Measurements from ENCODE around the gene GRID2IP.

Gene GRID2IP

GRCh38 chr7:6551016-6551511 lies at the start of gene GRID2IP:
Gene GRID2IP (minus strand): TSS chr7:6551461. CDS start chr7:6551436, 25 bp downstream.
- TF ChIP-seq GATA2 (IDR thresholded peaks at IDR 0.05; ENCODE audit: low read depth, low read length) (no peak), GATA3 (IDR thresholded peaks at IDR 0.05; ENCODE audit: low read depth, low read length) (no peak)

GRCh38 chr7:6600093-6600492 lies 48.8 kb upstream of the GRID2IP start:
- TF ChIP-seq GATA3 (IDR thresholded peaks at IDR 0.05; ENCODE audit: low read depth, low read length) = no peak
- TF ChIP-seq GATA2 (IDR thresholded peaks at IDR 0.05; ENCODE audit: low read depth, low read length) = no peak

GRCh38 chr7:6590645-6591110 lies 39.4 kb upstream of the GRID2IP start:
- no peak for TF ChIP-seq GATA3 (IDR thresholded peaks at IDR 0.05; ENCODE audit: low read depth, low read length)
- no peak for TF ChIP-seq GATA2 (IDR thresholded peaks at IDR 0.05; ENCODE audit: low read depth, low read length)

GRCh38 chr7:6589829-6590644 lies 38.8 kb upstream of the GRID2IP start, which contains the start of gene INTS15:
Gene INTS15 (plus strand): TSS chr7:6590021. CDS start chr7:6590284, 263 bp downstream.
- TF ChIP-seq GATA3 (IDR thresholded peaks at IDR 0.05; ENCODE audit: low read depth, low read length) = no peak
- no peak for TF ChIP-seq GATA2 (IDR thresholded peaks at IDR 0.05; ENCODE audit: low read depth, low read length)

GRCh38 chr7:6589151-6589828 lies 38.0 kb upstream of the GRID2IP start:
- TF ChIP-seq GATA3 (IDR thresholded peaks at IDR 0.05; ENCODE audit: low read depth, low read length) (no peak), GATA2 (IDR thresholded peaks at IDR 0.05; ENCODE audit: low read depth, low read length) (no peak)

- TF ChIP-seq GATA3 (IDR thresholded peaks at IDR 0.05; ENCODE audit: low read depth, low read length) (no peak), GATA2 (IDR thresholded peaks at IDR 0.05; ENCODE audit: low read depth, low read length) (no peak)
Measured at GRCh38 chr7:6588566-6588965, 37.3 kb upstream of the GRID2IP start.

GRCh38 chr7:6579446-6579845 lies 28.2 kb upstream of the GRID2IP start:
- no peak for TF ChIP-seq GATA3 (IDR thresholded peaks at IDR 0.05; ENCODE audit: low read depth, low read length)
- TF ChIP-seq GATA2 (IDR thresholded peaks at IDR 0.05; ENCODE audit: low read depth, low read length) = no peak

- TF ChIP-seq GATA2 (IDR thresholded peaks at IDR 0.05; ENCODE audit: low read depth, low read length) = no peak
- TF ChIP-seq GATA3 (IDR thresholded peaks at IDR 0.05; ENCODE audit: low read depth, low read length) = no peak
Measured at GRCh38 chr7:6578114-6579084, 27.1 kb upstream of the GRID2IP start.

GRCh38 chr7:6577369-6578113 lies 26.3 kb upstream of the GRID2IP start, which contains the start of gene ZDHHC4:
Gene ZDHHC4 (plus strand): TSS chr7:6577454. CDS start chr7:6580562, 3,108 bp downstream.
- TF ChIP-seq GATA2 (IDR thresholded peaks at IDR 0.05; ENCODE audit: low read depth, low read length) = no peak
- TF ChIP-seq GATA3 (IDR thresholded peaks at IDR 0.05; ENCODE audit: low read depth, low read length) = no peak

GRCh38 chr7:6576024-6576866 lies 25.0 kb upstream of the GRID2IP start:
- no peak for TF ChIP-seq GATA3 (IDR thresholded peaks at IDR 0.05; ENCODE audit: low read depth, low read length)
- no peak for TF ChIP-seq GATA2 (IDR thresholded peaks at IDR 0.05; ENCODE audit: low read depth, low read length)

- TF ChIP-seq GATA2 (IDR thresholded peaks at IDR 0.05; ENCODE audit: low read depth, low read length) = no peak
- no peak for TF ChIP-seq GATA3 (IDR thresholded peaks at IDR 0.05; ENCODE audit: low read depth, low read length)
Measured at GRCh38 chr7:6575281-6576023, 24.2 kb upstream of the GRID2IP start.

Data from SH-SY5Y (cell line).